K562 treated with DMSO at 1 percent for 4 hours (cell line): ENCODE measurements around the gene HM13. TPM values are rescaled to one million over a fixed set of nuclear protein-coding genes. Genes with fewer than 3 reads are reported as not detected.

Source experiments
- total RNA-seq: library from RNA; unstranded; fragments of 300-600 nt; gene quantifications from 2 replicates; pipeline ENCODE4 v1.2.3, GENCODE V29; 2022; ENCODE audit not compliant: insufficient read depth

HM13 gene, protein sequence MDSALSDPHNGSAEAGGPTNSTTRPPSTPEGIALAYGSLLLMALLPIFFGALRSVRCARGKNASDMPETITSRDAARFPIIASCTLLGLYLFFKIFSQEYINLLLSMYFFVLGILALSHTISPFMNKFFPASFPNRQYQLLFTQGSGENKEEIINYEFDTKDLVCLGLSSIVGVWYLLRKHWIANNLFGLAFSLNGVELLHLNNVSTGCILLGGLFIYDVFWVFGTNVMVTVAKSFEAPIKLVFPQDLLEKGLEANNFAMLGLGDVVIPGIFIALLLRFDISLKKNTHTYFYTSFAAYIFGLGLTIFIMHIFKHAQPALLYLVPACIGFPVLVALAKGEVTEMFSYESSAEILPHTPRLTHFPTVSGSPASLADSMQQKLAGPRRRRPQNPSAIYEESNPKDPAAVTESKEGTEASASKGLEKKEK
- total RNA-seq, result 168 and 174 TPM in 2 replicates

DNA sequence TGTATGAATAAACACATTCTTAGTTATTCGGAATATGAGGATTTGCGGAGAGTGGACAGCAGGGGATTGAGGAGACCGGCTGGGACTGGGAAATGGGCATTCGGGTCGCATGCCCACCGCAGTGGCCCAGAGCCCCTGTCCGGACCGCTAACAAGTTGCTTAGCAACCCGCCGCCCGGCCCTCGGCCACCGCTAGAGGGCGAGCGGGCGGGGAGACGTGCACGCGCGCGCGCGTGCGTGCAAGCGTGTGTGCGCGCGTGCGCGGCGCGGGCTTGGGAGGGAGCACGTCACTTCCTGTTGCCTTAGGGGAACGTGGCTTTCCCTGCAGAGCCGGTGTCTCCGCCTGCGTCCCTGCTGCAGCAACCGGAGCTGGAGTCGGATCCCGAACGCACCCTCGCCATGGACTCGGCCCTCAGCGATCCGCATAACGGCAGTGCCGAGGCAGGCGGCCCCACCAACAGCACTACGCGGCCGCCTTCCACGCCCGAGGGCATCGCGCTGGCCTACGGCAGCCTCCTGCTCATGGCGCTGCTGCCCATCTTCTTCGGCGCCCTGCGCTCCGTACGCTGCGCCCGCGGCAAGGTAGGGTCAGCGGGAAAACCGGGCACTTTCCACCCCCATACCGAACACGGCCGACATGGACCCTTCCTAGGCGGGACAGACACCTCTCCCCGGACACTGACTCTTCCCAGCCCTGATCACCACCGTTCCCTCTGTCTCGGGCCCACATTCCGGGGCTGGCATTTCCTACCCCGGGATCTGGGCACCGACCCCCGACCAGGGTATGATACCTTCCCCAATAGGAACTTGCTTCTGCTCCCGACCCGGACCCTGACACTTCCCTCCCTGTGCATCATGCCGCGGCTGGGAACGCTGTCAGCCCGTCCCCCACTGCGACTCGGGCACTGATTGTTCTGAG is at the start of gene HM13:
TSS of gene HM13 (plus strand) at position 289 of the 918 bp plus-strand sequence. CDS start at position 399, 110 bp downstream.

DNA sequence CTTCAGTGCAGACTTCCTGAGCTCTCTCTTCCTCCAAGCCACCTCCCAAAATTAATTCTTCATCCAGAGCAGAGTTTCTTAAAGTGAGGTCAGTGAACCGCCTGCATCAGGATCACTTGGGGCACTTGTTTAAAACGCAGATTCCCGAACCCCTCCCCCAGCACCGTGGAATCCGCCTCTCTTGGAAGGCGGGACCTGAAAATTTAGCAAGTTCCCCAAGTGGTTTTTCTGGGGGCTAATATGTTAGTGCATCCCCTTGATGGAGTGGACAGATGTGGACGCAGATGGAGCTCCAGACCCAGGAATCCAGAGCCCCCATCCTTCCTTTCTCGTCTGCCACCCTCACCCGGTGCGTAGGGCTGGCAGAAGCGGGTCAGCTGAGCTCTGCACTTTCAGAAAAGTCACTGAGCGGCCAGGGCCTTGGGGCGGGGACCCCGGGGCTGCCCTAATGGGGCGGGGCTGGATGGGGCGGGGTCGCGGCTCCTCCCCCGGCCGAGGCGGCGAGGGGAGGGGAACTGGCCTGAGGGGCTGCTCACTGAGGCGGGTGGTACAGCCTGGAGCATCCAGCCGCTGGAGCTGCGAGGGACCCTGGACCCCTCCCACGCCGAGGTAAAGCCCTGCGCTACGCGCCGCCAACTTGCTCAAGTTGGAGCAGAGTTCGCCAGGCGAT is 39.3 kb upstream of the HM13 start, which contains the start of the genes DEFB124 and REM1:
TSS of gene DEFB124 (minus strand) at position 370 of the 670 bp plus-strand sequence. CDS start 2,114 bp downstream, outside the sequence.
TSS of gene REM1 (plus strand) at position 531 of the 670 bp plus-strand sequence. CDS start 1,158 bp downstream, outside the sequence.

DNA sequence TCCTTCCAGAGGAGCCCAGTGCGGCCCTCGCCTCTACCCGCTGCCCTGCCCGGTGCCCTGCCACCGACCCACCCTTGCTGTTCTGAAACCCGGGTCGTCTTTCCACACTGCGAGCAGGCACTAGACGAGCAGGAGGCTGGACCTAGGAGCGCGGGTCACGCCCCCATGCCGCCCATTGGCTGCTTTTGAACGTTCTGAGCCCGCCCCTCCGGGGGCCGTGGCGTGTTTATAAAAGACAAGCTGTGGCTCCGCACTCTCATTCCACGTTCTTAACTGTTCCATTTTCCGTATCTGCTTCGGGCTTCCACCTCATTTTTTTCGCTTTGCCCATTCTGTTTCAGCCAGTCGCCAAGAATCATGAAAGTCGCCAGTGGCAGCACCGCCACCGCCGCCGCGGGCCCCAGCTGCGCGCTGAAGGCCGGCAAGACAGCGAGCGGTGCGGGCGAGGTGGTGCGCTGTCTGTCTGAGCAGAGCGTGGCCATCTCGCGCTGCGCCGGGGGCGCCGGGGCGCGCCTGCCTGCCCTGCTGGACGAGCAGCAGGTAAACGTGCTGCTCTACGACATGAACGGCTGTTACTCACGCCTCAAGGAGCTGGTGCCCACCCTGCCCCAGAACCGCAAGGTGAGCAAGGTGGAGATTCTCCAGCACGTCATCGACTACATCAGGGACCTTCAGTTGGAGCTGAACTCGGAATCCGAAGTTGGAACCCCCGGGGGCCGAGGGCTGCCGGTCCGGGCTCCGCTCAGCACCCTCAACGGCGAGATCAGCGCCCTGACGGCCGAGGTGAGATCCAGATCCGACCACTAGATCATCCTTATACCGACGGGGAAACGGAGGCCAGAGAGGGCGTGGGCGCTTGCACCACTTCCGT is 91.0 kb downstream of the HM13 start, which contains the start of gene ID1:
TSS of gene ID1 (plus strand) at position 259 of the 871 bp plus-strand sequence. CDS start at position 358, 99 bp downstream.

Other genes with a start within 250 kb of the HM13 start
- not detected in 2 replicates for gene DEFB116, start 205.9 kb upstream of the HM13 start, total RNA-seq
- not detected in 2 replicates for gene DEFB118, start 145.8 kb upstream of the HM13 start, total RNA-seq
- not detected in 2 replicates for gene DEFB119, start 123.9 kb upstream of the HM13 start, total RNA-seq
- not detected in 2 replicates for gene DEFB121, start 108.2 kb upstream of the HM13 start, total RNA-seq
- not detected in 2 replicates for gene DEFB123, start 73.8 kb upstream of the HM13 start, total RNA-seq
- not detected in 2 replicates for gene DEFB124, start 39.3 kb upstream of the HM13 start, total RNA-seq
- gene REM1, start 39.2 kb upstream of the HM13 start, total RNA-seq, result not detected in 2 replicates
- gene ID1, start 90.8 kb downstream of the HM13 start, total RNA-seq, result 171 and 174 TPM in 2 replicates
- not detected in 2 replicates for gene COX4I2, start 123.5 kb downstream of the HM13 start, total RNA-seq
- gene BCL2L1, start 208.4 kb downstream of the HM13 start, total RNA-seq, result 53.0 and 63.2 TPM in 2 replicates
- 77.9 and 88.5 TPM in 2 replicates for gene TPX2, start 224.8 kb downstream of the HM13 start, total RNA-seq